Measurements from ENCODE around the gene RPL32.
"Not testable (repeated sequence)": the region's sequence is repeated elsewhere in the genome, so short reads cannot be mapped to it uniquely, and the experiment has no call there.

Gene RPL32

GRCh38 chr3:12861611-12862010 lies 20.2 kb upstream of the RPL32 start:
- H3K27me3 ChIP-seq (ENCODE audit: insufficient read depth, low read depth, severe bottlenecking), result no peaks in the 10 kb centered on the region

GRCh38 chr3:12859840-12860239 lies 18.5 kb upstream of the RPL32 start:
- no peaks in the 10 kb centered on the region for H3K36me3 ChIP-seq
- no peak for DNase-seq
- H3K27ac ChIP-seq, result no peak overlapping the region
- peaks cover under 1% of the 10 kb centered on the region for H3K9me3 ChIP-seq (ENCODE audit: severe bottlenecking)
- H3K4me3 ChIP-seq (ENCODE audit: low read depth, low read length), result no peak overlapping the region
- no peaks in the 10 kb centered on the region for H3K27me3 ChIP-seq (ENCODE audit: insufficient read depth, low read depth, severe bottlenecking)
- no peak for TF ChIP-seq CTCF (IDR thresholded peaks at IDR 0.05; ENCODE audit: low read depth, low read length)

More at GRCh38 chr3:12861611-12862010, 20.2 kb upstream of the RPL32 start:
- no peak for DNase-seq
- TF ChIP-seq CTCF (IDR thresholded peaks at IDR 0.05; ENCODE audit: low read depth, low read length), result no peak
- H3K9me3 ChIP-seq (ENCODE audit: severe bottlenecking), result peaks cover 9% of the 10 kb centered on the region
- H3K36me3 ChIP-seq, result no peaks in the 10 kb centered on the region
- no peak overlapping the region for H3K27ac ChIP-seq
- no peak overlapping the region for H3K4me3 ChIP-seq (ENCODE audit: low read depth, low read length)

- 0 out of 2 replicates have a peak, but pooled peaks have one; percentile 1 for TF ChIP-seq CTCF (IDR thresholded peaks at IDR 0.05; ENCODE audit: low read depth, low read length)
- Histone ChIP-seq H3K9me3 (ENCODE audit: severe bottlenecking) (no peaks in the 10 kb centered on the region), H3K36me3 (no peaks in the 10 kb centered on the region), H3K4me3 (ENCODE audit: low read depth, low read length) (no peak overlapping the region), H3K27me3 (ENCODE audit: insufficient read depth, low read depth, severe bottlenecking) (no peaks in the 10 kb centered on the region), H3K27ac (no peak overlapping the region)
- DNase-seq, result no peak
Observed at GRCh38 chr3:12856626-12857025, 15.3 kb upstream of the RPL32 start.

- no peak overlapping the region for H3K4me3 ChIP-seq (ENCODE audit: low read depth, low read length)
- TF ChIP-seq CTCF (IDR thresholded peaks at IDR 0.05; ENCODE audit: low read depth, low read length), result no peak
- no peaks in the 10 kb centered on the region for H3K9me3 ChIP-seq (ENCODE audit: severe bottlenecking)
- no peaks in the 10 kb centered on the region for H3K27me3 ChIP-seq (ENCODE audit: insufficient read depth, low read depth, severe bottlenecking)
- H3K36me3 ChIP-seq, result no peaks in the 10 kb centered on the region
- no peak overlapping the region for H3K27ac ChIP-seq
- no peak for DNase-seq
Observed at GRCh38 chr3:12854565-12854964, 13.2 kb upstream of the RPL32 start.

GRCh38 chr3:12853847-12854246 lies 12.5 kb upstream of the RPL32 start:
- not testable (repeated sequence) for H3K27ac ChIP-seq; H3K36me3 ChIP-seq; H3K27me3 ChIP-seq (ENCODE audit: insufficient read depth, low read depth, severe bottlenecking)

GRCh38 chr3:12852201-12852600 lies 10.8 kb upstream of the RPL32 start:
- H3K27ac ChIP-seq, result no peak overlapping the region
- H3K9me3 ChIP-seq (ENCODE audit: severe bottlenecking), result no peaks in the 10 kb centered on the region
- no peak for TF ChIP-seq CTCF (IDR thresholded peaks at IDR 0.05; ENCODE audit: low read depth, low read length)
- no peaks in the 10 kb centered on the region for H3K36me3 ChIP-seq
- no peak for DNase-seq
- H3K4me3 ChIP-seq (ENCODE audit: low read depth, low read length), result no peak overlapping the region
- H3K27me3 ChIP-seq (ENCODE audit: insufficient read depth, low read depth, severe bottlenecking), result no peaks in the 10 kb centered on the region

More at GRCh38 chr3:12853847-12854246, 12.5 kb upstream of the RPL32 start:
- H3K4me3 ChIP-seq (ENCODE audit: low read depth, low read length); DNase-seq; H3K9me3 ChIP-seq (ENCODE audit: severe bottlenecking): not testable (repeated sequence)

Measured in WERI-Rb-1 (cell line).